Activated CD8-positive, alpha-beta T cell treated with anti-CD3 and anti-CD28 coated beads for 36 hours (primary cell): ENCODE data around the gene PLD5. TPM values are rescaled to one million over a fixed set of nuclear protein-coding genes. Genes with fewer than 3 reads are reported as not detected.

Experiments used
- ATAC-seq: fragments of 200-7000 bp; cut with Tn5 transposase; one replicate; pipeline ENCODE4 v1.10.0; 2021; ENCODE audit warnings: mild to moderate bottlenecking, moderate library complexity
- CTCF ChIA-PET: fragments of 350-600 bp; sonication (Branson Sonifier 250); formaldehyde crosslinking; loops from one replicate; lab custom pipeline; 2021; ENCODE audit warnings: antibody characterized with exemption; lab: Charles Lee
- POLR2A ChIA-PET: fragments of 350-600 bp; sonication (Branson Sonifier 250); formaldehyde crosslinking; loops from one replicate; lab custom pipeline; 2021; ENCODE audit warnings: antibody characterized with exemption; lab: Charles Lee
- DNase-seq: peaks from one replicate; pipeline ENCODE4 v3.0.0-alpha.2; 2020
- H3K27ac Mint-ChIP-seq: one replicate; pipeline ENCODE4 v1.8.0; 2021; ENCODE audit warnings: mild to moderate bottlenecking, mixed read lengths
- H3K27me3 Mint-ChIP-seq: one replicate; pipeline ENCODE4 v1.8.0; 2021; ENCODE audit warnings: mixed read lengths
- H3K36me3 Mint-ChIP-seq: one replicate; pipeline ENCODE4 v1.8.0; 2021; ENCODE audit warnings: low read depth, mixed read lengths
- H3K4me1 Mint-ChIP-seq: one replicate; pipeline ENCODE4 v1.8.0; 2021; ENCODE audit warnings: low read depth, mixed read lengths
- H3K4me3 Mint-ChIP-seq: one replicate; pipeline ENCODE4 v1.8.0; 2021; ENCODE audit warnings: mild to moderate bottlenecking, moderate library complexity, mixed read lengths
- H3K9me3 Mint-ChIP-seq: one replicate; pipeline ENCODE4 v1.8.0; 2021; ENCODE audit warnings: mixed read lengths
- CTCF ChIP-seq: fragments of 200-600 bp; IDR thresholded peaks from one replicate; pipeline ENCODE4 v1.8.0; 2022; ENCODE audit warnings: antibody characterized with exemption, mild to moderate bottlenecking
- intact Hi-C: fragments of 100-400 bp; cut with micrococcal nuclease; formaldehyde crosslinking; loops from one replicate; pipeline ENCODE4 v1.10.0; 2022
- total RNA-seq, 2 experiments: library from RNA; stranded (reverse); gene quantifications; one replicate each; pipeline ENCODE4 v1.2.3, GENCODE V29; 2021

Gene PLD5
- total RNA-seq, 2 experiments from 2014 or later: not detected

- Mint-ChIP-seq H3K4me1 (no peaks in the 10 kb centered on the region), H3K4me3 (no peak overlapping the region), H3K36me3 (no peaks in the 10 kb centered on the region), H3K9me3 (no peaks in the 10 kb centered on the region), H3K27ac (no peak overlapping the region), H3K27me3 (peaks cover 2% of the 10 kb centered on the region)
- CTCF ChIA-PET: no interaction called here
- ATAC-seq (no peak), DNase-seq (no peak)
- intact Hi-C loops: no loop called here
- TF ChIP-seq CTCF: no peak
- POLR2A ChIA-PET: no interaction called here
Observed at GRCh38 chr1:242139986-242140385, 384.5 kb downstream of the PLD5 start.

GRCh38 chr1:242139442-242139841 lies 385.1 kb downstream of the PLD5 start:
- CTCF ChIA-PET: no interaction called here
- no peaks in the 10 kb centered on the region for H3K4me1 Mint-ChIP-seq
- DNase-seq (no peak), ATAC-seq (no peak)
- H3K36me3 Mint-ChIP-seq: no peaks in the 10 kb centered on the region
- H3K27me3 Mint-ChIP-seq: peaks cover 2% of the 10 kb centered on the region
- H3K4me3 Mint-ChIP-seq: no peak overlapping the region
- no peaks in the 10 kb centered on the region for H3K9me3 Mint-ChIP-seq
- intact Hi-C loops: no loop called here
- no peak overlapping the region for H3K27ac Mint-ChIP-seq
- TF ChIP-seq CTCF: no peak
- POLR2A ChIA-PET: no interaction called here

GRCh38 chr1:242133796-242134195 lies 390.7 kb downstream of the PLD5 start:
- ATAC-seq (no peak), DNase-seq (no peak)
- CTCF ChIA-PET: no interaction called here
- Mint-ChIP-seq H3K4me1 (no peaks in the 10 kb centered on the region), H3K27me3 (peaks cover 2% of the 10 kb centered on the region), H3K27ac (no peak overlapping the region), H3K4me3 (no peak overlapping the region), H3K9me3 (peaks cover 1% of the 10 kb centered on the region), H3K36me3 (no peaks in the 10 kb centered on the region)
- intact Hi-C loops: no loop called here
- no peak for TF ChIP-seq CTCF
- POLR2A ChIA-PET: no interaction called here

GRCh38 chr1:242133351-242133750 lies 391.1 kb downstream of the PLD5 start:
- no peak overlapping the region for H3K4me3 Mint-ChIP-seq
- CTCF ChIA-PET: no interaction called here
- H3K36me3 Mint-ChIP-seq: no peaks in the 10 kb centered on the region
- TF ChIP-seq CTCF: no peak
- H3K9me3 Mint-ChIP-seq: peaks cover 1% of the 10 kb centered on the region
- POLR2A ChIA-PET: no interaction called here
- no peak overlapping the region for H3K27ac Mint-ChIP-seq
- ATAC-seq (no peak), DNase-seq (no peak)
- H3K4me1 Mint-ChIP-seq: no peaks in the 10 kb centered on the region
- intact Hi-C loops: no loop called here
- H3K27me3 Mint-ChIP-seq: peaks cover 2% of the 10 kb centered on the region

- H3K27me3 Mint-ChIP-seq: peaks cover 2% of the 10 kb centered on the region
- POLR2A ChIA-PET: no interaction called here
- no peak for TF ChIP-seq CTCF
- CTCF ChIA-PET: no interaction called here
- H3K4me3 Mint-ChIP-seq: no peak overlapping the region
- no peak overlapping the region for H3K27ac Mint-ChIP-seq
- peaks cover 1% of the 10 kb centered on the region for H3K9me3 Mint-ChIP-seq
- no peak for DNase-seq
- intact Hi-C loops: no loop called here
- no peak for ATAC-seq
- no peaks in the 10 kb centered on the region for H3K4me1 Mint-ChIP-seq
- no peaks in the 10 kb centered on the region for H3K36me3 Mint-ChIP-seq
Observed at GRCh38 chr1:242132121-242132817, 392.2 kb downstream of the PLD5 start.
